GM12801 (cell line): Measurements from ENCODE around the gene KRTAP5-7.

ENCODE experiments used
- TF ChIP-seq, protein P1 (sequence below): IDR thresholded peaks from one replicate; pipeline ENCODE4 v1.5.1; 2011; ENCODE audit warnings: control low read depth; ENCODE audit not compliant: insufficient read length; ENCODE audit errors: extremely low read depth

KRTAP5-7 gene

GRCh38 chr11:71490044-71490730, 36.9 kb upstream of the KRTAP5-7 start:
- TF ChIP-seq, protein P1, sequence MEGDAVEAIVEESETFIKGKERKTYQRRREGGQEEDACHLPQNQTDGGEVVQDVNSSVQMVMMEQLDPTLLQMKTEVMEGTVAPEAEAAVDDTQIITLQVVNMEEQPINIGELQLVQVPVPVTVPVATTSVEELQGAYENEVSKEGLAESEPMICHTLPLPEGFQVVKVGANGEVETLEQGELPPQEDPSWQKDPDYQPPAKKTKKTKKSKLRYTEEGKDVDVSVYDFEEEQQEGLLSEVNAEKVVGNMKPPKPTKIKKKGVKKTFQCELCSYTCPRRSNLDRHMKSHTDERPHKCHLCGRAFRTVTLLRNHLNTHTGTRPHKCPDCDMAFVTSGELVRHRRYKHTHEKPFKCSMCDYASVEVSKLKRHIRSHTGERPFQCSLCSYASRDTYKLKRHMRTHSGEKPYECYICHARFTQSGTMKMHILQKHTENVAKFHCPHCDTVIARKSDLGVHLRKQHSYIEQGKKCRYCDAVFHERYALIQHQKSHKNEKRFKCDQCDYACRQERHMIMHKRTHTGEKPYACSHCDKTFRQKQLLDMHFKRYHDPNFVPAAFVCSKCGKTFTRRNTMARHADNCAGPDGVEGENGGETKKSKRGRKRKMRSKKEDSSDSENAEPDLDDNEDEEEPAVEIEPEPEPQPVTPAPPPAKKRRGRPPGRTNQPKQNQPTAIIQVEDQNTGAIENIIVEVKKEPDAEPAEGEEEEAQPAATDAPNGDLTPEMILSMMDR, result no peak

GRCh38 chr11:71490731-71491390, 36.2 kb upstream of the KRTAP5-7 start:
- TF ChIP-seq, protein P1, result no peak

- TF ChIP-seq, protein P1, result no peak
Measured at GRCh38 chr11:71491531-71491930, 35.5 kb upstream of the KRTAP5-7 start.

- TF ChIP-seq, protein P1, result no peak
Measured at GRCh38 chr11:71491940-71492339, 35.1 kb upstream of the KRTAP5-7 start.

DNA sequence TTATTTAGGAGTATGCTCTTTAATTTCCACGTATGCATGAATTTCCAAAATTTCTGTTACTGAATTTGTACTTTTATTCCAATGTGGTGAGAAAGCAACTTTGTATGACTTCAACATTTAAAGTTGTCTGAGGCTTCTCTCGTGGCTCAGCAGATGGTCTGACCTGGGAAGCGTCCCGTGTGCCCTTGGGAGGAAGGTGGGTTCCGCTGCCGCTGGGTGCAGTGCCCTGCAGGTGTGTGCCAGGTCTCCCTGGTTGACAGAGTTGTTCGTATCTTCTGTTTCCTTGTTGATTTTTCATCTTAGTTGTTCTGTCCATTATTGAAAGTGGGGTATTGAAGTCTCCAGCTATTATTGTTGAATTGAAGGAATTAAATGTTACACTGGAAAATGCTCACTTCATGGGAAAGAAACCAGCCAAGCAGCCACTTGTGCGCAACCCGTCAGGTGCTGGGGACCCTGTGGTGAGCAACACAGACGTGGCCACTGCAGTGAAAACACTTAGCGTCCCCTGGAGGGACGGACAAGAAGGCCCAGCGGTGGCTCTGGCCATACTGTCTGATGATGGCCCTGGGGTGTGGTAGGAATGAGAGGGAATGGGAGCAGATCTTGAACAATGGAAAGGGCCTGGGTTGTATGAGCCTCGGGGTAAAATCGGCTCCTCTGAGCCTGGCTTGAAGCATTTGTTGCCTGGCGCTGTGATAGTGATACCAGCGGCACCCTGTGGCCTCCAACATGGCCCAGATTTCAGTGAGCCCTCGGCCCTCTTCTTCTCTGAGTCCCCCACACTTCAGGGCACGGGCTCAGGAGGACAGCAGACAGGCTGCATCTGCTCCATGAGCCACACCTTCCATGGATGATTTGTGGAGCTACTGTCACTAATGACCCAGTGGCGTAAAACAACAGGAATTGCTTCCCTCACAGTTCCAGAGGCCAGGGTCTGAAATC, 31.5 kb upstream of the KRTAP5-7 start:
- TF ChIP-seq, protein P1, result no peak

DNA sequence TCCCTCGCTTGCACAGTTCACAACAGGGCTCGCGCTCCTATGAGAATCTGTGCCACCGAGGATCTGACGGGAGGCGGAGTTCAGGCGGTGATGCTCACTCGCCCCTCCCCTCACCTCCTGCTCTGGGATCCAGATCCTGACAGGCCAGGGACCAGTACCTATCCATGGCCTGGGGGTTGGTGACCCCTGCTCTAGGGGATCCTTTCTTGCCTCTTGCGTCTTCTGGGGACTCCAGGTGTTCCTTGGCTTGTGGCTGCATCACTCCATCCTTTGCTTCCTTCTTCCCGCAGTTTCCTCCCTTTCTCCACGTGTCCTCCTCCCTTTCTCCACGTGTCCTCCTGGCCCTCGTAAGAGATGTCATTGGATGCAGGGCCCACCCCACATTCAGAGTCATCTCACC, 30.6 kb upstream of the KRTAP5-7 start:
- TF ChIP-seq, protein P1, result no peak

DNA sequence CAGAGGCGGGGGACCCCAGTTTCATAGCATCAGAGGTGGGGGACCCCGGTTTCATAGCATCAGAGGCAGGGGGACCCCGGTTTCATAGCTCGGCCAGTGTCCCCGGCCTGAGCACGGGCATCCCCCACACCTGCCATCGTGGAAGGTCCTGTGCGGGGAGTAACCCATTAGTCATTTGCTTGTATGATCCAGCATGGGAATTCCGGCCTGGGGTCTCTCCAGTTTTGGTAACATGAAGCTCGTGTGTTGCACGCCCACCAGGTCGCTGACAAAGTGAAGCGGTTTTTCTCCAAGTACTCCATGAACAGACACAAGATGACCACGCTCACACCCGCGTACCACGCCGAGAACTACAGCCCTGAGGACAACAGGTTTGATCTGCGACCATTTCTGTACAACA, 29.0 kb upstream of the KRTAP5-7 start:
- TF ChIP-seq, protein P1, result no peak
